HG03439 (cell line): ENCODE results near the gene ITGB3BP.
"Not testable (repeated sequence)": the region's sequence is repeated elsewhere in the genome, so short reads cannot be mapped to it uniquely, and the experiment has no call there.

Experiments used
- ATAC-seq: cut with Tn5 transposase; IDR thresholded peaks from one replicate; pipeline ENCODE4 v1.9.1; 2021; ENCODE audit warnings: mild to moderate bottlenecking, moderate library complexity; ENCODE audit not compliant: unreplicated experiment

Gene ITGB3BP

DNA sequence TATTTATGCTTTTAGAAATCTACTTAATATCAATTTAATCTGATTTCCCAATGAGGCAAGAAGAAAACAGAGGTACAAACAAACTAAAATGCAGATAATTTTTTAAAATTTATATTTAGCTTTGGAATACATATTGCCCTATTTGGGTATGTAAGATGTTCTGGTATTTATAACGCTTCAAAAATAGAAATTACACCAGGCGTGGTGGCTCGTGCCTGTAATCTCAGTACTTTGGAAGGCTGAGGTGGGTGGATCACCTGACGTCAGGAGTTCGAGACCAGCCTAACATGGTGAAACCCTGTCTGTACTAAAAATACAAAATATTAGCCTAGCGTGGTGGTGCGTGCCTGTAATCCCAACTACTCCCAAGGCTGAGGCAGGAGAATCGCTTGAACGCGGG is 13.3 kb downstream of the ITGB3BP start:
- no peak for ATAC-seq

DNA sequence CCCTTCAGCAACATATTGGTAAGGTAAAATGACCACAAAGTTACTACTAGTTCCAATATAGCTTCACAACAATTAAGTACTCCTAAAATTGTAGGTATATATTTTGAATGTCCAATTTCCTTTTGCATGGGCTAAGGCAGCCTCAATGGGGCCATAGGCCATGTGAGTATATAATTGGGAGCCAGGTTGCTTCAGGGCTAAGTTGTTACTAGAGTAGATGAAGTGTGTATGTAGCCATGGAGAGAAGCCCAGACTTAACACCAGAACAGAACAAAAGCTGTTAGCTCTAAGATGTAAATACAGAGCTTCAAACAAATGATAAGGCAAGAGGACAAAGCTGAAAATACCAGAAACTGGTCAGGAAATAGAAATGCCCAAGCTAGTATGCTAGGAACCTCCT is 16.2 kb downstream of the ITGB3BP start:
- no peak for ATAC-seq

DNA sequence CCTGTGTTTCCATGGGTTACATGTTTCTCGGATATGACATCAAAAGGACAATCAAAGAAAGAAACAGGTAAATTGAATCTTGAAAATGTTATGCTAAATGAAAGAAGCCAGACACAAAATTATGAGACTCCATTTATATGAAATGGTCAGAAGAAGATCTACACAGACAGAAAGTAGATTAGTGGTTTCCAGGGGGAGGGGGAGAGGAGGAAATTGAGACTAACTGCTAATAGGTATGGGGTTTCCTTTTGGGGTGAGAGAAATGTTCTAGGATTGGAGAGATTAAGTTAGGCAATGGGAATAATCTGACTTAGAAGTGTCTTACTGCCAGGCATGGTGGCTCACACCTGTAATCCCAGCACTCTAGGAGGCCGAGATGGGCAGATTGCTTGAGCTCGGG is 21.8 kb downstream of the ITGB3BP start:
- ATAC-seq, result no peak

DNA sequence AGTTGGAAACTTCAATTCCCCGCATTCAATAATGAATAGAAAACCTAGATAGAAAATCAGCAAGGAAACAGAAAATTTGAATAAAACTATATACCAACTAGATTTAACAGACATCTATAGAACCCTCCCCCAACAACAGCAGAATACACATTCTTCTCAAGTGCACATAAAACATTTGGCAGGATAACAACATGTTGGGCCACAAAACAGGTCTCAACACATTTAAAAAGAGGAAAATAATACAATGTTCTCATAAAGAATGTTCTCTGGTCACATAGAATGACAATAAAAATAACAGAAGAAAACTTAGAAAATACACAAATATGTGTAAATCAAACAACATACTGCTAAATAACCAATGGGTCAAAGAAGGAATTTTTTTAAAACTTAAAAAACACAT is 24.9 kb downstream of the ITGB3BP start:
- no peak for ATAC-seq

DNA sequence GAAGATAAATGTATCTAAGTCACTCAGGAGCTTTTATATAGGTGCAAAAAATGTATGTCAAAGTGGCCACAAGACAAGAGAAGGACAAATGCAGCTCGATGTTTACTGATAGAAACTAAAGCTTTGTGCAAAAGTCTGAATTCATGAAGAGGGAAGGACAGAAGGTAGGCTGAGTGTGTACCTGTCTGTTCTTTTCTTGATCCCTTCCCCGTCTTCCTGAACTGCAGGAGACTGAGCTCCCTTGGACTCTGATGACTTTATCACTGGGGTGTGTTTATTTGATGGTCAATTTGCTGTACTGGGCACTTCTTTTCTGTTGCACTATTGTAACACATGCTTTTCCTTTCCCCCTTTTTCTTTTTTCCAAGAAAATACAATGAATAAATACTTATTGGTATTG is 25.4 kb downstream of the ITGB3BP start:
- no peak for ATAC-seq

DNA sequence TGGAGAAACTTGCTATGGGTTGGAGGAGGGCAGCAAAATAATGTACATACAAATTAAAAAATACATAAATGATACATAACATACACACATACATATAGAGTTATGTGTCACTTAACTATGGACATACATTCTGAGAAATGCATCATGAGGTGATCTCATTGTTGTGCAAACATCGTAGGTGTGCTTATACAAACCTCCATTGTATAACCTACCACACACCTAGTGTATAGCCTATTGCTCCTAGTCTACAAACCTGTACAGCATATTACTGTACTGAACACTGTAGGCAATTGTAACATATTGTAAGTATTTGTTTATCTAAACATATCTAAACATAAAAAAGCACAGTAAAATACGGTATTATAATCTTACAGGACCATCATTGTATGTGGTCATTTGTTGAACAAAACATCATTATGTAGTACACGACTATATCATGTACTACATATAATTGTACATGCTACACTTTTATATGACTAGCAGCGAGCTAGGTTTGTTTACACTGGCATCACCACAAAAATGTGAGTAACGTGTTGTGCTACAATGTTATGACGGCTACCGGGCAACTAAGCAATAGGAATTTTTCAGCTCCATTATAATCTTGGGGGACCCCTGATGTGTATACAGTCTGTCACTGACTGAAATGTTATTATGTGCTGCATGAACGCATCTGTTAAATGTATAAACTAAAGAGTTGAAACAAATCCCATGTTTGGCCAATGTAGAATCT is 35.5 kb downstream of the ITGB3BP start:
- no peak for ATAC-seq

DNA sequence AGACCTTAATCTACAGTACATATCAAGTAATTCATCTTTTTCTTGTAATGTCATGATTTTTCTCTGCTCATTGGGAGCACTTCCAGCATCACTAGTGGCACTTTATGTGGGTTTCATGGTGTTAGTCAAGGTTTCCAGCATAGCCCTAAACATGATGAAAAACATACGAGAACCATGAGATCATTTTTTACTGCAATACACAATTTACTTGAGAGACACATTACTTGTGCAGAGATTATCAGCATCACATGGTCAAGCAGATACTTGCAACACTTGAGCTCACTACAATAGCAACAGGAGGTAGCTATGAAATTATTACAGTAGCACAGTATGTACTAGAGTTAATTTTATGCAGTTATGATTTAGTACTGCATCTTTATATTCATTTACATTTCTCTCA is 36.4 kb downstream of the ITGB3BP start:
- ATAC-seq, result no peak

DNA sequence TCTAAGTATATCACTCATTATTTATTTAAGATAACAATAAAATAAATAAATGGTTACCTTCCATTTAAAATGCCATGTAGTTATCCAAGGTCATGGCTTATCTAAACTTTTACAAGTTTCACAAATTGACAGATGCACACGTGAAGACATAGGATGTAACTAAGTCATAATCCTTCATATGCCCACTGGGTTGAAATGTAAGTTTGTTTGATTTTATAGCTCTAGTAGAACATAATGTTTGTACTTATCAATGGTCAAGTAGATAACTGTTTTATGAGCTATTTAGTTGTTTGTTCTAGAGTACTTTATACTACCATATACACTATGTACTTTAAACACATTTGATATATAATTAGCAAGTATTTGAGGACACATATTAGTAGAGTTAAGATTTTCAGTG is 43.0 kb downstream of the ITGB3BP start:
- no peak for ATAC-seq

DNA sequence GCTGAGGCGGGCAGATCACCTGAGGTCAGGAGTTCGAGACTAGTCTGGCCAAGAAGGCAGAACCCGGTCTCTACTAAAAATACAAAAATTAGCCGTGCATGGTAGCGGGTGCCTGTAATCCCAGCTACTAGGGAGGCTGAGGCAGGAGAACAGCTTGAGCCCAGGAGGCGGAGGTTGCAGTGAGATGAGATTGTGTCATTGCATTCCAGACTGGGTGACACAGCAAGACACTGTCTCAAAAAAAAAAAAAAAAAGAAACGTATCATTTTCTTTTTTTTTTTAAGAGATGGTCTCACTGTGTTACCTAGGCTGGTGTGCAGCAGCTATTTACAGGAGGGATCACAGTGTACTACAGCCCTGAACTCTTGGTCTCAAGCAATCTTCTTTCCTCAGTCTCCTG is 47.3 kb downstream of the ITGB3BP start:
- ATAC-seq, result no peak

DNA sequence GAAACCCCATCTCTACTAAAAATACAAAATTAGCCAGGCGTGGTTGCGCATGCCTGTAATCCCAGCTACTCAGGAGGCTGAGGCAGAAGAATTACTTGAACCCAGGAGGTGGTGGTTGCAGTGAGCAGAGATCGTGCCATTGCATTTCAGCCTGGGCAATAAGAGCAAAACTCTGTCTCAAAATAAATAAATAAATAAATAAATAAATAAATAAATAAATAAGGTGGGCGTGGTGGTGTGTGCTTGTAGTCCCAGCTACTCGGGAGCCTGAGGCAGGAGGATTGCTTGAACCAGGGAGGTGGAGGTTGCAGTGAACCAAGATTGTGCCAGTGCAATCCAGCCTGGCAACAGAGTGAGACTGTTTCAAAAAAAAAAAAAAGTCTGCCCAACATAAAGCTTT is 54.3 kb downstream of the ITGB3BP start:
- not testable (repeated sequence) for ATAC-seq

DNA sequence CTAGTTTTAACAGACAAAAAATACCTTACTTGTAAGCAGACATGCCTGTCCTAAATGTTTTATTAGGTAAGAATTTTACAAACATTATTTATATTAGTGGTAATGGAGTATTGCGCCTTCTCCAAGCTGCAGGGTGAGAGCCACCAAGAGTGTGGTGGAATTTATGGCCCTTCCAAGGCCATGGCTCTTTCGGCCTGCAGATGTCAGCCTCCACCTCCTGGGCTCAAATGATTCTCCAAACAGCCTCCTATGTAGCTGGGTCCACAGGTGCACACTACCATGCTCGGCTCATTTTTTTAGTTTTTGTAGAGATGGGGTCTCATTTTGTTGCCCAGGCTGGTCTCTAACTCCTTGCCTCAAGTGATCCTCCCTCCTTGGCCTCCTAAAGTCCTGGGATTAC is 56.3 kb downstream of the ITGB3BP start:
- ATAC-seq, result no peak

DNA sequence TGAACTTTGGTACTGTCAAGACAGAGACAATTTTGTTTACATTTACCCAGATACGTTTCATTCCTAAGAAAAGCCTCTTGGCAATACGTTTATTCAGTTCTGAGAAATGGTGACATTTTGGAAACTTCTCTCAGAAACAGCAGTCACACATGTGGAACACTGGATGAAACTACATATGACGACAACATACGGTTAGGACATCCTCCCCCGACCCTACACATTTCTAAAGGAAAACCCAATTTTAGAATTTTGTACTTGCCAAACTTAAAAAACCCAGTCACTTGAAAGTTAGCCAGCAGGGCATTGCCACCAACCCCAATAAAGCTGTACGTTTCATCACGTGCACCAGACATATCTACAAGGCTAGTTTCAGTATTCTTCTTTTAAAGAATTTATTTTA is 56.8 kb downstream of the ITGB3BP start:
- ATAC-seq, result no peak

DNA sequence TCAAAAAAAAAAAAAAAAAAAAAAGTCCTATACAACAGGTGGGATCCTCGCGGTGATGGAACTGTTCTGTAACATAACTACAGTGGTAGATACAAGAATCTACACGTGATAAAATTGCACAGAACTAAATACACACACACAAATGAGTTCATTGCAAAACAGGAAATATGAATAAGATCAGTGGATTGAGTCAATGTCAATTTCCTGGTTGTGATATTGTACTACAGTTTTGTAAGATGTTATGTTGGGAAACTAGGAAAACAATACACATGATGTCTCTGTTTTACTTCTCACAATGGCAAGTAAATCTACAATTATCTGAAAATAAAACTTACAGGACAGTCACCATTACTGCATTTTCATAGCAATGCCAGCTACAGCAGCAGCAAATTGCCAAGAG is 59.8 kb downstream of the ITGB3BP start:
- ATAC-seq, result no peak

DNA sequence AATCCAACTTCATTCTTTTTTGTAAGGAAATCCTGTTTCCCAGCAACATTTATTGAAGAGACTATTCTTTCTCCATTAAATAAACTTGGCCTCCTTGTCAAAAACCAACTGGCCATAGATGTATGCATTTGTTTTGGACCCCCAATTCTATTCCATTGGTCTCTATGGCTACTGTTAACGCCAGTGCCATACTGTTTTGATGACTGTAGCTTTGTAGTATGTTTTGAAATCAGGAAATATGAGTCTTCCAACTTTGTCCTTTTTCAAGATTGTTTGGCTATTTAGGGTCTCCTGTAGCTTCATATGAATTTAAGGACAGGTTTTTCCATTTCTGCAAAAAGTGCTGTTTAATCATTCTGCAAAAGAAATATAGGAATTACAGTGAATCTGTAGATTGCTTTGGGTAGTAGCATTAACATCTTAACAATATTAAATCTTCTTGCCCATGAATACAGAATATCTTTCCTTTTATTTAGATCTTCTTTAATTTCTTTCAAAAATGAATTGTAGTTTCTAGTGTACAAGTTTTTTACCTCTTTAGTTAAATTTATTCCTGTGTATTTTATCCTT is 61.3 kb downstream of the ITGB3BP start:
- ATAC-seq, result no peak

DNA sequence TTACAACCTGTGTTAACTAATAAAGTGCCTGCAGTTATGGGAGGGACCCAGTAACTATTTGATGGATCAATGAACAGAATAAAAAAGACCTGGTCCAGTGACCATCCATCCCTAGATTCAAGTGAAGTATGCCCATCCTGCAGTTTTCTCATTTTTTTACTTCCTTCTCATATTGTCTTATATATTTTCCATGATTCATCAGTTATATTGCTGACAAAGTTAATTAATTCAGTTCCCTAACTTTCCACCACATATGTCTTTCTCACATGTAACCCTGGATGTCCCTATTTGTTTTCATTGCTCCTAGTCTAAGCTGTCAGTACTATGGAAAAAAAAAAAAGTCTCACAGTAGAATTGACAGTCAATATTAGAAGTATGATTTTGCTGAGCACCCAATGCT is 64.3 kb downstream of the ITGB3BP start:
- ATAC-seq, result no peak

DNA sequence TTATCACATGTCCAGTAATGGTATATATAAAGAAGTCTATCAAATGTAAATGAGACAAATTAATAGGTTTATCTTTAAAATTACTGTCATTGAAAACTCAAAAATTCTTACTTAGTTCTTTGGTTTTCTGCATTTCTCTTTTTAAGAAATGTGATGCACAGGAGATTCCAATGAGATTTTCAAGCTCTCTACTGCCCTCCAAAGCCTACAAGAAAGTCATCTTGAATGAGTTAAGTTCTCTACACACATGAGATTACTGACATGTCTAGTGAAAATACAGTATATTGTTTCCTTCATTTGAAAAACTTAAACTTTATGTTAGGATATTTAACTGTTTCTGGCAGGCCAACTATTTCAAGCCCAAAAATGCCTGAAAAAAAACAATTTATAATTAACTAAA is 68.8 kb downstream of the ITGB3BP start:
- ATAC-seq, result no peak

DNA sequence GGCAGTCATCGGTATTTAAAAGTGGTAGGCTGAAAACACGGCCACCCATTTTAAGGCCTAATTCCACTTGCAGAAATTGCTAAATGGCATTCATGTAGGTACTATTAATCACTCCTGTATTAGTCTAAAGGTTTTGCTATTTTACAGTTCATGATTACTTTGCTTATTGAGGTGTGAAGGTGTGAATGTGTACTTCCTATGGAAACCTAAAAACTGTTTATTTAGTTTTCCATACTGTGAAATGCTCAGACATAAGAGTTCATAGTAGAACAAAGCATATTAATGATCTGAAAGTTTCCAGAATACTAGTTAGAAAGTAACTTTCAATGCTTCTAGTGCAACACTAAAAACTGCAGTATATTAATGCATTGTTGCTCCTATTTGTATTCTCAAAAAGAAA is 69.8 kb downstream of the ITGB3BP start:
- no peak for ATAC-seq

DNA sequence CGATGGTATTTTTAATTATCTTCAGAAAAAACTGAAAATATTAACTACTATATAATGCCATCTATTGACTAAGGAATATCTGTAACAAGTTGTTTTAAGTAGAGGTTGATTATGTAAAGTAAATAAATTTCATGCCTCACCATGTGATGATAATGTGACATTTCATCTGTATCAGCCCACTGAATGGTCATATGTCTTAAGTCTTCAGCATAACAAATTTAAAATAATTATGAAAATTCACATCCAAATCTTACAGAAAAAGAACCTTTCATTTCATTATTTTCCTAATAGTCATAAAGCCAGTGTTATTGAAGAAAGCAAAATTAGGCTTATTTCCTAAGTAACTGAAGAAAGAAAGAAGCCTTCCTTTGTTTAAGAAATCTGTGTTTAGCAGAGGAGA is 72.6 kb downstream of the ITGB3BP start:
- no peak for ATAC-seq

DNA sequence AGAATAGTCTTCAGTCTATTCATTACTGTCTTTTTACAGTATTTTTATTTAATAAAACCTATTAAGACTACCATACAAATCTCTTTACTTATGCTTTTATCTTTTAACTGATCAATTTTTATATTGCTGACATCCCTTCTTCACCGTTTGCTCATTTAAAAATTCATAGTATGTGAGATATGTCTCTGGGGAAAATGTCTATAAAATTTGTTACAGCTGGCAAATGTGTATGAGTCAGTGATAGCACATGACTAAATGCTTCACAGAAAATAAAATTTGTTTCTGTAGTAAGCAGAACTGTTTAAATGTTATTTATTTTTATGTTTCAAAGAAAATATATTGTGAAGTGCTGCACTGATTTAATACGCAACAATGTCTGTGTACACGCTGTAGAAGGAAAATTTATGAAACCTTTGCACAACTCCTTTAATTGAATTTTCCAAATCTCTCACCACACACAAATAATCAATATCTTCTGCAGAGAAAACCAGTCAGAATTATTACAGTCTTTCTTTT is 74.2 kb downstream of the ITGB3BP start:
- no peak for ATAC-seq

DNA sequence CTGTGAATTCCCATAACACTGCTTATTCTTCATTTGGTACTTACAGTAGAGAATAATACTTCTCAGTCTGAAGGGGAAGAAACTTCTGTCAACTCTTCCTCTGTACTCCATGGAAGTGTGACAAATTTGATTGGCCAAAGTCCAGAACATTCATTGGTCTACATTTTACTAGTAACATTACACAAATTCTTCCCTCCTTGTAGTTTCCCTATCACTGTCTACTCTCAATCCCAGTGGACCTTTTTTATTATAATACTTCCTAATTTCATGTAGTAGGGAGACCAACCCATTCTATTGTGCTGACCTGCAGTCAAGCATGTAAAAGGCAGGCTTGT is 80.9 kb downstream of the ITGB3BP start:
- ATAC-seq, result no peak

DNA sequence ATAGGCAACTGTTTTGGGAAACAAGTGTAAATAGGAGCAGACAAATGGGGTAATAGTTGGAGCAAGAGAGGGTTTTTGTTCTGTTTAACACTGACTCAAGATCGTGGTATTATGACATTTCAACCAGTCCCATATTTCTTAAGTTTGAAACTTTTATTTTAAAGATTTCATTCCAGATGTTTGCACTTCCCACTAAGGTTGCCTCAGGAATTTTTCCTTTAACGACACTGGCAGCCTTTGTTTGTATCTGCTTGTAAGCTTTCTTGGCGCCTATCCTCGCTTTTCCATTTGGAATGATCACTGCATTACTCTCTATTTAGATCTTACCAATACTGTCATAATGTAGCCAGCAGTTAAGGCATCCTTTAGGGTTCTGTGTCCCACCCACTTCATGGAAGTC is 87.9 kb downstream of the ITGB3BP start:
- ATAC-seq, result no peak

DNA sequence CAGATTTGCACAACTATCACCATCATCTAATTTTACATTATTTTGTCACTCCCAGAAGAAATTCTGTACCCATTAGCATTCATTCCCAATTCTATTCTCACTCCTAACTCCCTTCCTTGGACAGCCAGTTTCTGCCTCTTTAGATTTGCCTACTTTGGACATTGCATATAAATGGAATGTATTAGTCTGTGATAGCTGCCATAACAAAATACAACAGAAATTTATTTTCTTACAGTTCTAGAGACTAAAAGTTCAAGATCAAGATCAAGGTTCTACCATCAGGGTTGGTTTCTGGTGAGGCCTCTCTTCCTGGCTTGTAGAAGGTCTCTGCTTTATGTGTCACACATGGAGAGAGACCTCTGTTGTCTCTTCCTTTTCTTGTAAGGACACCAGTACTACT is 93.7 kb downstream of the ITGB3BP start:
- no peak for ATAC-seq

DNA sequence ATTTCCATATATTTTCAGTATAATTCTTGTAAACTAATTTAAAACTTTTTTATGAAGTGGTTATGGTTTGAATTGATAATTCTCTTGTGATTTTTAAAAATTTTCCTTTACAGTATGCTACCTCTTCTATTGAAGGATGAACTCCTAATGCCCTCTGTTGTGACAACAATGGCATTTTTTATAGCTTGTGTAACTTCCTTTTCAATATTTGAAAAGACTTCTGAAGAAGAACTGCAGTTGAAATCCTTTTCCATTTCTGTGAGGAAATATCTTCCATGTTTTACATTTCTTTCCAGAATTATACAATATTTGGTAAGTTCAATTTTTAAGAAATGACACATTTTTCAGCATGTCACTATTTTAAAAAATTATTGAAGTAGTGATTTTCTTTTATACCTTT is 94.2 kb downstream of the ITGB3BP start:
- no peak for ATAC-seq
